OCI-LY1 (cell line): ENCODE results near the gene ZBTB1.

Experiments used
- CTCF ChIP-seq: fragments of 200-600 bp; sonication (generic), shearing (Covaris generic); IDR thresholded peaks from 2 replicates; pipeline ENCODE4 v1.5.1; 2017; ENCODE audit warnings: mild to moderate bottlenecking, antibody characterized with exemption, low read length, moderate library complexity, mixed read lengths
- EZH2 ChIP-seq: fragments of 200-600 bp; sonication (generic), shearing (Covaris generic); IDR thresholded peaks from 2 replicates; pipeline ENCODE4 v1.8.0; 2017; ENCODE audit warnings: borderline replicate concordance, mixed run types, mild to moderate bottlenecking, antibody characterized with exemption, low read length, moderate library complexity, mixed read lengths

GRCh38 chr14:64563696-64564095, 59.1 kb downstream of the ZBTB1 start:
- TF ChIP-seq CTCF (no peak), EZH2 (no peak)
